Mesodermal cell (in vitro differentiated cells): ENCODE data around the gene PROSER1.

Experiments
- H3K27ac ChIP-seq: 2 replicates; pipeline ENCODE4 v1.7.0; 2013; ENCODE audit warnings: mild to moderate bottlenecking, low read depth, low read length, moderate library complexity; ENCODE audit not compliant: severe bottlenecking
- H3K36me3 ChIP-seq: 2 replicates; pipeline ENCODE4 v1.7.1; 2013; ENCODE audit warnings: mild to moderate bottlenecking, low read length, moderate library complexity; ENCODE audit not compliant: control insufficient read depth, insufficient read depth
- H3K4me1 ChIP-seq: one replicate; pipeline ENCODE4 v1.7.1; 2013; ENCODE audit warnings: mild to moderate bottlenecking, low read length; ENCODE audit not compliant: insufficient read depth, control insufficient read depth, poor library complexity, severe bottlenecking
- H3K4me3 ChIP-seq: 2 replicates; pipeline ENCODE4 v1.7.0; 2013; ENCODE audit warnings: low read length, control low read depth, mild to moderate bottlenecking; ENCODE audit not compliant: insufficient read depth, poor library complexity, severe bottlenecking; ENCODE audit errors: extremely low read depth
- H3K9me3 ChIP-seq: 2 replicates; pipeline ENCODE4 v1.7.1; 2013; ENCODE audit warnings: mild to moderate bottlenecking, low read length, moderate library complexity; ENCODE audit not compliant: control insufficient read depth
- WGBS, 2 experiments: methylation state at CpG; one replicate each; pipeline ENCODE4 v1.1.5; 2013; ENCODE audit warnings: missing lambda C conversion rate in 2 of 2; ENCODE audit not compliant: insufficient coverage in 2 of 2; 5-methylcytosine and 5-hydroxymethylcytosine counted together

Gene PROSER1

DNA sequence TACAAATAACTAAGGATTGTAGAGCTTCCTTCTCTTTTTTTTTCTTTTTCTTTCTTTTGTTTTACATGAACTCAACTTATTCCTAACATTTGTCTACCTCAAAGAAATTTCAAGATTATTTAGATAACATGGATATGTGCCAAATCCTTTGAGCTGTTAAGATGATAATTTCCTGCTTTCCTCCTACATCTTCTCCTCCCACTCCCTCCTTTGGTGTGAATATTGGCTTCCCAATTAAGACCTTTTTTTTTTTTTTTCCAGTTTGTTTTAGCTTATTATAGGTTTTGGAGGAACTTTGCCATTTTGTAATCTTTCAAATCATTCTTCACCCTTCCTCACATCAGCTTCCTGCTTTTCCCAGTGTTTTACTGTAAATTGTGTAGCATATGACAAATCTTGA, 10.9 kb upstream of the PROSER1 start:
- Histone ChIP-seq H3K27ac (no peak overlapping the region), H3K4me3 (no peak overlapping the region), H3K9me3 (no peaks in the 10 kb centered on the region), H3K36me3 (no peaks in the 10 kb centered on the region), H3K4me1 (no peaks in the 10 kb centered on the region)

DNA sequence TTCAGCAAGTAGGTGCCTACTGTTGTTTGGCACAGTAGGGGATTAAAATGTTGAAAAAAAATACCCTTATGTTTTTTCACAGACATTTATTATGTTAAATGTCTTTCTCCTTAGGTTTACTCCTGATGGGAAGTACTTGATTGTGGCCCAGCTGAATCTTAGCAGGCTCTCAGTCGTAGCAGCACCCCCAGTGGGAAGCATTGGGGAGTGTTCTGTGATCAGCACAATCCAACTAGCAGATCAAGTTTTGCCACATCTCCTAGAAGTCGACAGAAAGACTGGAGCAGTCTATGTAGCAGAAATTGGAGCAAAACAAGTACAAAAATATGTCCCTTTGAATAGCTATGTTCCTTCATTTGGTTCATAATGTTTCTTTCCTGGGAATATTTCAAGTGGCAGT, 9.7 kb upstream of the PROSER1 start:
- Histone ChIP-seq H3K9me3 (no peaks in the 10 kb centered on the region), H3K27ac (no peak overlapping the region), H3K36me3 (no peaks in the 10 kb centered on the region), H3K4me1 (no peaks in the 10 kb centered on the region), H3K4me3 (no peak overlapping the region)
- 17% methylated on average over 1 of the region's 2 CpGs; no CpG with 5 or more reads in 1 of the 2 experiments for WGBS, 2 experiments

DNA sequence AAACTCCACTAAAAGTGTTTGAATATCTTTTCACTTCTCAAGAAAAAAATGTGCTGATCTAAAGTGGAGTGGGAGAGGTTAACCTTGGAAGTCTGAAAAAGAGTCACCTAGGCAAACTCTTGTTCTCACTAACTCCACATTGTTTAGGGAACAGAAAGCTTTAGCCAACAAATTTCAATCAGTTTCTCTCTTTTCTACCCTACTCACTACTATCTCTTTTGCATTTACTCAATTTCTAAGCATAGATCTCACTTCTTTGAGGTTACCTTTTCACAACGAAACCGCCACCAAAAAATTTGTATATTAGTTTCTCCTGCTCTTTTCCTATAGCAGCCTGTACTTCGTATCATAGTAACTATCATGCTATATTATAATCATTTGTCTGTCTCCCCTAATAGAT, 6.6 kb upstream of the PROSER1 start:
- H3K9me3 ChIP-seq, result no peaks in the 10 kb centered on the region
- 100% methylated on average over 2 of the region's 3 CpGs; no CpG with 5 or more reads in 1 of the 2 experiments for WGBS, 2 experiments
- no peak overlapping the region for H3K27ac ChIP-seq
- H3K4me1 ChIP-seq, result no peaks in the 10 kb centered on the region
- H3K36me3 ChIP-seq, result no peaks in the 10 kb centered on the region
- H3K4me3 ChIP-seq, result no peak overlapping the region

DNA sequence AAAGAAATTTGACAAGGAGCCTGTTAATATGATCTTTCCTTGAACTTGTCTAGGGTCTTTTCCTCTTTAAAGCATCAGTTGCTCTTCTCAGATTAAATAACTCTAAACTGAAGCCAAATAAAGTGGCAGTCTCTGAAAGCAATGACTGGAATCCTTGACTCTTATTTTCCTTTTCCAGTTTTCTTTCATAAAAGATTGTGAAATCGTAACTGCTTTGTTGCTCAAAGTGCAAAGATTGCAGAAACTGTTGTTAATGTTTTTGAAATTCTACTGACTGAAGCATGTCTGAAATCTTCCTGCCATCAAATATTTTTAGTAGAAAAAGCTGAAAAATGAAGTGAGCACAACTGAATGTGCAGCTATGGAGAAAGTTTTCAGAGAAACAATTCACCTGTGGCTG, 2.3 kb upstream of the PROSER1 start:
- no peaks in the 10 kb centered on the region for H3K36me3 ChIP-seq
- no peaks in the 10 kb centered on the region for H3K9me3 ChIP-seq
- no CpG with 5 or more reads among the region's 1 CpG for WGBS, 2 experiments
- no peak overlapping the region for H3K27ac ChIP-seq
- H3K4me3 ChIP-seq, result no peak overlapping the region
- peaks cover 4% of the 10 kb centered on the region for H3K4me1 ChIP-seq

DNA sequence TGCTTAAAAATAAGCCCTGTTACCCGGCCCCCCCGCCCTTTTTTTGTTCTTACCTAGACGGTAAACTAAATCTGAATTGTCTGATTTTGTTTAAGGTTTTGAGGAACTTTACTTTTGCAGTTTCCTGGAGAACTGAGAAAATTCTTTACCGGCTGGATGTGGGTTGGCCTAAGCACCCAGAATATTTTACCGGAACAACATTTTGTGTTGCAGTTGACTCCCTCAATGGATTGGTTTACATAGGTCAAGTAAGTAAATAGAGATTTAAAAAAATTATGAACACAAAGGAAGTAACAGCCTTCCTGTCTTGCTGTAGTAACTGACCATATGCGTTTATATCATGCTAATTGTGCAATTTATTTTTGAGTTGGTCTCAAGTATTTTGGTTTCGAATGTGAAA, 1.2 kb upstream of the PROSER1 start:
- Histone ChIP-seq H3K27ac (no peak overlapping the region), H3K4me3 (peak overlapping the region; percentile 83), H3K36me3 (peaks cover 1% of the 10 kb centered on the region), H3K4me1 (peaks cover 12% of the 10 kb centered on the region), H3K9me3 (no peaks in the 10 kb centered on the region)
- 75 to 83% methylated on average over 2 of the region's 7 CpGs for WGBS, 2 experiments

DNA sequence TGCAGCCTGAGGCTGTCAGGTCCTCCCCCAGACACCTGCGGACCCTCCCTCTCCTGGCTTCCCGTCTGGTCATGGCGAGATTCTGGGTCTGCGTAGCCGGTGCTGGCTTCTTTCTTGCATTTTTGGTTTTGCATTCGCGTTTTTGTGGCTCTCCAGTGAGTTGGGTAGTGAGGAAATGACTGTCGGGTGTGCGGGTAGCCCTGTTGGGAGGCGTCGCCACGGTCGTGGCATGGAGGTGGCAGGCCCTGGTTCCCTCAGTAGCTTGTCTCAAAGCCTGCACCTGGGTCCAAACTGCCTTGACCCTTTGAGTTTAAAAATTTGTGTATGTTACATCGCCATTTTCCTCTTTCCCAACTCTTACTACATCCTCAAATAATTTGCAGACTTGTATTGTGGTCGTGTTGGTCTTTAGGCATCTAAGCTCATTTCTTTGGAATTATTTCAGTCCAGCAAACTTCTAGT, 711 bp upstream of the PROSER1 start:
- Histone ChIP-seq H3K36me3 (peaks cover 5% of the 10 kb centered on the region), H3K4me1 (peaks cover 12% of the 10 kb centered on the region), H3K4me3 (peak overlapping the region; percentile 83), H3K9me3 (no peaks in the 10 kb centered on the region), H3K27ac (no peak overlapping the region)
- WGBS, 2 experiments, result 6 to 8% methylated on average over 3 to 10 of the region's 15 CpGs

DNA sequence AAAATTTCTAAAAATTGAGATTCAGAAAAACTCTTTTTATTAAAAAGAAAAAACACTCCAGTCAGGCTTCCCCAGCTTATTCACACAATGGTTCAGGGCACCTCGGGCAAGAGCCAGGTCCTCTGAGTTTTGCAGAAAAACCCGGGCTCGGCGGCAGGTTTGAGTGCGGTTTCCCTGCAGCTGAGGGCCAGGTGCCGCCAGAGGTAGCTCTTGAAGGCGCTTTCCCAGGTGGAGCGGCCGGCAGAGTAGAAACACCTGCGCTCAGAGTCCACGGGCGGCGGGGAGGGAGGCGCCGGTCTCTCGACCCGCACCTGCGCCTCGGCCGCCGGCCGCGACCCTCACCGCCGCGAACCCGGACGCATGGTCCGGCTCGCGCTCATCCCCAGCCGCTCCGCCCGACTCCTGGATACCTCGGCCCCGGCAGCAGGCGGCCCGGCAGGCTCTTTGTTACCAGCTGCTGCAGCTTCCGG, 444 bp downstream of the PROSER1 start:
- peaks cover 5% of the 10 kb centered on the region for H3K36me3 ChIP-seq
- peak overlapping the region; percentile 68 for H3K27ac ChIP-seq
- no peaks in the 10 kb centered on the region for H3K9me3 ChIP-seq
- 0% methylated on average over 37 to 39 of the region's 39 CpGs for WGBS, 2 experiments
- peaks cover 12% of the 10 kb centered on the region for H3K4me1 ChIP-seq
- H3K4me3 ChIP-seq, result peak overlapping the region; percentile 83

DNA sequence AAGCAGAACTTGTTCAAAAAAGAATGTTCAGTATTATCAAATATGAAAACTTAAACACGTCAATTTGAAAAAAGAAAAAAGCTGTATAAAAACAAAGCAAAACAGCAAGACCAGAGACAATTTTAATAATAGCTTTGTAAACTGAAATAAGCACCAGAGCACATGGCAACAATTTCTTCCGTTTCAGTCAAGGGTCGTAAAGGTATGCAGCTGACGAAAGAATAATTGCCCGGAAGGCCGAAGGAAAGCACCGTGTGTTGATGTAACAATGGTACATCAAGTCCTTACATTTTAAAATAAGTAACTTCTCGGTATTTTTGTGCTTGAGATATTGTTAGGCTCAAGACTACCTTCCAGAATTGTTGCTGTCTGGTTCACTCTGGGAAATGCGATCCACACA, 1.7 kb downstream of the PROSER1 start:
- peaks cover 16% of the 10 kb centered on the region for H3K36me3 ChIP-seq
- H3K27ac ChIP-seq, result no peak overlapping the region
- WGBS, 2 experiments, result 0% methylated on average over 1 to 3 of the region's 9 CpGs
- peaks cover 12% of the 10 kb centered on the region for H3K4me1 ChIP-seq
- H3K9me3 ChIP-seq, result no peaks in the 10 kb centered on the region
- peak overlapping the region; percentile 83 for H3K4me3 ChIP-seq

DNA sequence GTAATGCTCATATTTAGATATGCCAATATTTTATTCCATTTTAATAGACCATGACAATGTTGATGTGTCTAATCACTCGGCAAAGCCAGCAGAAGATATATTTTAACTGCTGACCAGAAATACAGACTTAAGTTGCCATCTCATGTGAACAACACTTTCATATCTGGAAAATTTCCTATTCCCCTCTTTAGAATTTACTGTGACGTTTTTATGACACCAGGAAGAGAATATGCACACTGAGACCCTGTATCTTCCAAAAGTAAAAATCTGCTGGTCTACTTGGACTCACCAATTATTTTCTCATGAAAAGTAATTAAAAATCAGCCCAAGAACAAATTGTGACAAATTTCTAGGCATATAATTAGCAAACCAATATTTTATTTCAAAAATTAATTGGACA, 2.1 kb downstream of the PROSER1 start:
- no peak overlapping the region for H3K27ac ChIP-seq
- no peaks in the 10 kb centered on the region for H3K9me3 ChIP-seq
- 20 to 36% methylated on average over 1 to 2 of the region's 2 CpGs for WGBS, 2 experiments
- H3K4me1 ChIP-seq, result peaks cover 12% of the 10 kb centered on the region
- peaks cover 19% of the 10 kb centered on the region for H3K36me3 ChIP-seq
- peak overlapping the region; percentile 83 for H3K4me3 ChIP-seq

DNA sequence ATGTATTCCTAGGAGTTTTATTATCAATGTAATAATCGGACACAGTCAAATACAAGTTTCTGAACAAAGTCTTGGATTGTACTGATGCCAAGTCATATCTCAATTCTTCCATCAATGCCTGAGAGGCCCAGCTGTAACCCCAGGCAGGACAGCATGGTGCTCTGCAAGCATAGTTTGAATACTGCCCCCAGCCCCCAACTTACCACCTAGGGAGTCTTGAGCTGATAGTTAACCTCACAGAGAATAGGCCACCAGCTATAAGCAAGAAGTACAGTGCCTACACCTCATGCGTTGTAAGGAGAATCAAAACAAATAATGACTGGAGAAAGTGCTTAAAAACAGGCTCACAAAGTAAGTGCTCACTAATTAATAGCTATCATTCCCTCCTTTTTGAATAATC, 2.7 kb downstream of the PROSER1 start:
- H3K27ac ChIP-seq, result no peak overlapping the region
- no CpG with 5 or more reads among the region's 2 CpGs for WGBS, 2 experiments
- peaks cover 25% of the 10 kb centered on the region for H3K36me3 ChIP-seq
- H3K4me1 ChIP-seq, result peaks cover 12% of the 10 kb centered on the region
- H3K9me3 ChIP-seq, result no peaks in the 10 kb centered on the region
- peak overlapping the region; percentile 83 for H3K4me3 ChIP-seq

DNA sequence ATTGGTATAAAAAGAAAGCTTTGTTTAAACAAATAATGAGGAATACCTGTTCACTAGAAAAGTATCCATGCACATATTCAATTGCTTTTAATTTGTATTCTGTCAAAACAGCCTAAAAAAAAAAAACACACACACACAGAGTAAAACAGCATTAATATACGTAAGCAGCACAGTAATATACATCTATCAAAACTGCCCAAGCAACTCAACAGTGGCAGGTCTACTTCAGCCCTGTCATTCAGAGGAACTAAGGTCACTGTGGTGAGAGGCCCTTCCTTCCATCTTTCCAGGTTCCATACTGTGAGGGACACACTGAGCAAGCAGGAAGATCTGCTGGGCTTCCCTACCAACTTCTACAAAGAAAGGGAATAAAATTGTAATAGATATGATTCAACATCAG, 3.8 kb downstream of the PROSER1 start:
- no peak overlapping the region for H3K27ac ChIP-seq
- 100% methylated on average over 1 of the region's 1 CpG; no CpG with 5 or more reads in 1 of the 2 experiments for WGBS, 2 experiments
- no peaks in the 10 kb centered on the region for H3K9me3 ChIP-seq
- H3K36me3 ChIP-seq, result peaks cover 26% of the 10 kb centered on the region
- peaks cover 12% of the 10 kb centered on the region for H3K4me1 ChIP-seq
- H3K4me3 ChIP-seq, result no peak overlapping the region
